Loucy (cell line): ENCODE measurements around the gene LIN9.

ENCODE experiments used
- H2AFZ ChIP-seq: fragments of 200-600 bp; sonication (generic); 2 replicates; pipeline ENCODE4 v1.6.0; 2016; ENCODE audit warnings: antibody characterized with exemption, mild to moderate bottlenecking, low read length, moderate library complexity
- H3F3A ChIP-seq: fragments of 200-600 bp; 2 replicates; pipeline ENCODE4 v1.6.0; 2016; ENCODE audit warnings: antibody characterized with exemption, low read depth, mild to moderate bottlenecking
- H3K27me3 ChIP-seq: fragments of 200-600 bp; sonication (generic); 2 replicates; pipeline ENCODE4 v1.6.1; 2014; ENCODE audit warnings: low read length, mild to moderate bottlenecking; ENCODE audit not compliant: insufficient read depth, poor library complexity, severe bottlenecking
- H3K36me3 ChIP-seq: fragments of 200-600 bp; sonication (generic); 2 replicates; pipeline ENCODE4 v1.6.1; 2016; ENCODE audit warnings: low read length; ENCODE audit not compliant: insufficient read depth
- H3K4me1 ChIP-seq: fragments of 200-600 bp; sonication (generic); 2 replicates; pipeline ENCODE4 v1.5.1; 2014; ENCODE audit warnings: low read length, mild to moderate bottlenecking; ENCODE audit not compliant: insufficient read depth, poor library complexity, severe bottlenecking
- H3K4me2 ChIP-seq: fragments of 200-600 bp; sonication (generic); 2 replicates; pipeline ENCODE4 v1.6.0; 2014; ENCODE audit warnings: antibody characterized with exemption, low read length, low read depth, mild to moderate bottlenecking; ENCODE audit not compliant: poor library complexity, severe bottlenecking
- H3K4me3 ChIP-seq: fragments of 200-600 bp; sonication (generic); 2 replicates; pipeline ENCODE4 v1.5.1; 2014; ENCODE audit warnings: low read length, mild to moderate bottlenecking, mixed read lengths; ENCODE audit not compliant: poor library complexity, severe bottlenecking
- H3K79me2 ChIP-seq: fragments of 200-600 bp; sonication (generic); 2 replicates; pipeline ENCODE4 v1.6.1; 2014; ENCODE audit warnings: low read length; ENCODE audit not compliant: insufficient read depth
- H3K9ac ChIP-seq: fragments of 200-600 bp; sonication (generic); 2 replicates; pipeline ENCODE4 v1.6.0; 2014; ENCODE audit warnings: mild to moderate bottlenecking, low read depth, low read length, moderate library complexity; ENCODE audit not compliant: poor library complexity, severe bottlenecking
- H3K9me2 ChIP-seq: fragments of 200-600 bp; sonication (generic); replicated peaks from 2 replicates; pipeline ENCODE4 v1.6.1; 2016; ENCODE audit warnings: low read depth, low read length, mixed read lengths
- H3K9me3 ChIP-seq: fragments of 200-600 bp; sonication (generic); 2 replicates; pipeline ENCODE4 v1.6.1; 2014; ENCODE audit warnings: mild to moderate bottlenecking, antibody characterized with exemption, low read length, low read depth; ENCODE audit not compliant: insufficient read depth
- H4K20me1 ChIP-seq: fragments of 200-600 bp; sonication (generic); 2 replicates; pipeline ENCODE4 v1.6.0; 2014; ENCODE audit warnings: antibody characterized with exemption, low read length, mild to moderate bottlenecking; ENCODE audit not compliant: insufficient read depth, poor library complexity, severe bottlenecking
- CTCF ChIP-seq: fragments of 200-600 bp; sonication (generic); conservative IDR thresholded peaks from 2 replicates; pipeline ENCODE4 v1.5.1; 2014; ENCODE audit warnings: mild to moderate bottlenecking, antibody characterized with exemption, low read length
- EZH2phosphoT487 ChIP-seq: fragments of 200-600 bp; IDR thresholded peaks from 2 replicates; pipeline ENCODE4 v1.6.1; 2018; ENCODE audit warnings: antibody characterized with exemption, mild to moderate bottlenecking, moderate library complexity, borderline replicate concordance

Gene LIN9

GRCh38 chr1:226287587-226287986, 21.4 kb downstream of the LIN9 start:
- H3K79me2 ChIP-seq, result no peaks in the 10 kb centered on the region
- peaks cover 50% of the 10 kb centered on the region for H3K36me3 ChIP-seq
- no peaks in the 10 kb centered on the region for H3K9me3 ChIP-seq
- no peak overlapping the region for H3K4me2 ChIP-seq
- H3K4me3 ChIP-seq, result no peak overlapping the region
- H3K9me2 ChIP-seq, result no peaks in the 10 kb centered on the region
- H3K4me1 ChIP-seq, result no peaks in the 10 kb centered on the region
- no peak overlapping the region for H2AFZ ChIP-seq
- no peaks in the 10 kb centered on the region for H3K27me3 ChIP-seq
- H4K20me1 ChIP-seq, result no peaks in the 10 kb centered on the region
- no peak for TF ChIP-seq EZH2phosphoT487
- no peak for TF ChIP-seq CTCF
- no peak overlapping the region for H3K9ac ChIP-seq
- 0 out of 2 replicates have a peak, but pooled peaks cover 2% of the 10 kb centered on the region for H3F3A ChIP-seq

DNA sequence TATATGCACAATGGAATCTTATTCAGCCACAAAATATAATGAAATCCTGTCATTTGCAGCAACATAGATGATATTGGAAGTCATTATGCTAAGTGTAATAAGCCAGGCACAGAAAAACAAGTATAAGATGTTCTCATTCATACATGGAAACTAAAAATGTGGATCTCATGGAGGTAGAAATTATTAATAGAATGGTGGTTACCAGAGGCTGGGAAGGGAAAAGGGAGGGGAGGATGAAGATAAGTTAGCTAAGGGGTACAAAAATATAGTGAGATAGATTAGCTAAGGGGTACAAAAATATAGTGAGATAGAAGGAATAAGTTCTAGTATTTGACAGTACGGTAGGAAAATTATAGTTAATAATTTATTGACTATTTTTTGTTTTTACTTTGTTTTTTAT, 27.9 kb downstream of the LIN9 start:
- Histone ChIP-seq H3K4me3 (no peak overlapping the region), H4K20me1 (no peaks in the 10 kb centered on the region), H2AFZ (no peak overlapping the region), H3K9ac (no peak overlapping the region), H3F3A (0 out of 2 replicates have a peak, but pooled peaks cover under 1% of the 10 kb centered on the region), H3K4me1 (no peaks in the 10 kb centered on the region), H3K9me2 (no peaks in the 10 kb centered on the region), H3K4me2 (no peak overlapping the region), H3K9me3 (no peaks in the 10 kb centered on the region), H3K27me3 (no peaks in the 10 kb centered on the region), H3K79me2 (no peaks in the 10 kb centered on the region), H3K36me3 (peaks cover 38% of the 10 kb centered on the region)
- TF ChIP-seq EZH2phosphoT487, result no peak
- TF ChIP-seq CTCF, result no peak

GRCh38 chr1:226279498-226279897, 29.5 kb downstream of the LIN9 start:
- TF ChIP-seq EZH2phosphoT487, result no peak
- TF ChIP-seq CTCF, result no peak
- Histone ChIP-seq H2AFZ (no peak overlapping the region), H3K4me3 (no peak overlapping the region), H3K9me3 (no peaks in the 10 kb centered on the region), H3K79me2 (no peaks in the 10 kb centered on the region), H3K9me2 (no peaks in the 10 kb centered on the region), H3F3A (no peaks in the 10 kb centered on the region), H3K4me1 (no peaks in the 10 kb centered on the region), H3K9ac (no peak overlapping the region), H4K20me1 (no peaks in the 10 kb centered on the region), H3K27me3 (no peaks in the 10 kb centered on the region), H3K36me3 (peaks cover 33% of the 10 kb centered on the region), H3K4me2 (no peak overlapping the region)
